NCI-H2227 (cell line): ENCODE data around the gene PDZRN3.

Experiments used
- DNase-seq: peaks from one replicate; lab custom pipeline; 2025; ENCODE audit not compliant: unreplicated experiment; lab: John Stamatoyannopoulos, UW

The PDZRN3 gene

DNA sequence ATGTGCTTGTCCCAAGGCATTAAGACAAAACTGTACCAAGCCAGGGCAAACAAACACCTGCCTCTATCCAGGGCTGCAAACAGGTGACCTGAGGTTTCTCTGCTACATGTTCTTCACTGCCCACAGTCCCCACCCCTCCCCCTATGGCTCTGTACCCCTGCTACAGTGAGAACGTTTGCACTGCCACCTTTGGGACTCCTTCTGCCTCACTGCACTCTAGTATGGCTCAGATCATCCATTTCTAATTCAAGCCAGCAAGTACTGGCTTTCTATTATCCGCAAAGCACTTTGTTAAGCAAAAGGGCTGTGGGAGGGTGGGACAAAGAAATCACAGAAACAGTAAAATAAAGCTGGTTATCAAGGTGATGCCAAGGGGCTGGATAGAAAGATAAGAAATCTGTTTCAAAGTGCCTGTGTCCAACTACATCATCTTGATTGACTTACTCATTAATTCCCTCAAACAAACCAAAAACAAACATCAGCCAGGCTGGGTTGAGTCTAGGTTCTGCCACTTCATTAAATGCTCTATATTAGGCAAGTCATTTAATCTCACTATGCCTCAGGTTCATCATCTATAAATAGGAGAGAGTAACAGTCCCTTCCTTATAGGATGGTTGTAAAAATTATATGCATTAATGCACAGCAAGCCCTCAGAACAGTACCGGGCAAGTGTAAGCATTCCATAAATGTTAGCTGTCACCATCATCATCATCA is 95.3 kb downstream of the PDZRN3 start:
- DNase-seq: no peak

DNA sequence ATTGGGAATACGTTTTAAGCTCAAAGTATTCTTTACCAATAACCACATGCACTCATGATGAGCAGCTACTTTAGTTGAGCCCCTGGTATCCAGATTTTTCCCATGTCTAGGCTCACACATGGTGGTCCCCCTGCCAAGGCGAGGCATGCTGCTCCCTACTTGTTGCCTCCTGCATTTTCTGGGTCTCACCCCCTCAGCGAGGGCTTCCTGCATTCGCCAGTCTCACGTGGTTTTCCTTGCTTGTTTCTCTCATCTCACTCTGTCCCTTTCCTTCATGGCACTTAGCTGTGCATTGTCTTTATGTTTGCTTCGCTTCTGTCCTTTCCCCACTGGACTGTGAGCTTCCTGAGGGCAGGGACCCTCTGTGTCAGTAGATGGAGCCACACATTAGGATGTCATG is 99.2 kb downstream of the PDZRN3 start:
- no peak for DNase-seq

DNA sequence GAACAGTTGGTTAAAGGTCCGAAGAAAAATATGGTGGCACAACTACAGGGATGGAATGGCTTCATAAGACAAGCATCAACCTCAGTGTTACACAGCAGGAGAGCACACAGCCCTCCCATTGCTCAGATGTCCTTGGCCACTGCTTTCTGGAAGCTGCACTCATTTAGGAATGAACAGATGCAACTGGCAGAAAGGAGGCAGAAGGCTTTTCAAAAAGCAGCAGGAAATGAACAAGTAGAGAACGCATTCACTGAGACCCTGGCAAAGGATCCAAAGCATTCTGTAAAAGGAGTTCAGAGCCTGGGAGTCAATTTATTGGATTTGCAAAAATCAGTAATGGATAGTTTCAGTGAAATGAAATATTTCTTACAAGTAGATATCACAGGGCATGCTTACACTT is 101.1 kb downstream of the PDZRN3 start:
- no peak for DNase-seq

GRCh38 chr3:73521734-73522336 is 102.9 kb downstream of the PDZRN3 start:
- DNase-seq: no peak

GRCh38 chr3:73520931-73521461 is 103.7 kb downstream of the PDZRN3 start:
- DNase-seq: no peak

DNA sequence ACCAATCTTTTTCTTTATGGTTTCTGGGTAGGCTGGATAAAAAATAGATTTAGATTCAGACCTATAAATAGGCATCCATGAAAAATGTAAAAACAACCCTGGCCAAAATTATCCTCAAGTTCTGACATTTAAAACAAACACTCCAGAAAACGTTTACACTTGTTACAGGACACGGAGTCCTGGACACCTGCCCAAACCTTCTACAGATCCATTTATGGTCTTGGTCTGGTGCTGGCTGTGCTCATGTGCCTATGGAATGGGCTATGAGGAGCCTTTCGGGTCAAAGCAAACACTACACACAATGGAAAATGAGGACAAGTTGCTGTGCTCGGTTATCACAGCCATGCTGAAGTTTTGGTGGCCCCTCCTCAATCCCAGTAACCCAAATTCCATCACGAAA is 108.1 kb downstream of the PDZRN3 start:
- DNase-seq: no peak

DNA sequence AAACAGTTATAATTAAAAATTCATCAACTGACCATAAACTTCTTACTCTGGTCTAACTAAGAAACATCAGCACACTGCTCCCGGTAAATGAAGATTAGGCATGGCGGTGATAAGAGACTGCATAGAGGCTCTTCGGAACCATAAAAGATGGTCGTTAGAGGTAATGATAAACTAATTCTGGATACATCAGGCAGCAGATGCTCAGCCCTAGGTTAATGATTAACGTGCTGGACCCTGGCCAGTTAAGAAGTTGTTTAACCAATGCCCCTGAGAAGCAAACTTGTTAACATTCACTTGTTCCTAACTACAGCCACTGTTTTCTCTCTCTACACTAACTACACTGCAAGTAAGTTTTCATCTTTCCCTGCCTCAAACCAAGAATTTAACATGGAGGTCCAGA is 111.5 kb downstream of the PDZRN3 start:
- DNase-seq: no peak

DNA sequence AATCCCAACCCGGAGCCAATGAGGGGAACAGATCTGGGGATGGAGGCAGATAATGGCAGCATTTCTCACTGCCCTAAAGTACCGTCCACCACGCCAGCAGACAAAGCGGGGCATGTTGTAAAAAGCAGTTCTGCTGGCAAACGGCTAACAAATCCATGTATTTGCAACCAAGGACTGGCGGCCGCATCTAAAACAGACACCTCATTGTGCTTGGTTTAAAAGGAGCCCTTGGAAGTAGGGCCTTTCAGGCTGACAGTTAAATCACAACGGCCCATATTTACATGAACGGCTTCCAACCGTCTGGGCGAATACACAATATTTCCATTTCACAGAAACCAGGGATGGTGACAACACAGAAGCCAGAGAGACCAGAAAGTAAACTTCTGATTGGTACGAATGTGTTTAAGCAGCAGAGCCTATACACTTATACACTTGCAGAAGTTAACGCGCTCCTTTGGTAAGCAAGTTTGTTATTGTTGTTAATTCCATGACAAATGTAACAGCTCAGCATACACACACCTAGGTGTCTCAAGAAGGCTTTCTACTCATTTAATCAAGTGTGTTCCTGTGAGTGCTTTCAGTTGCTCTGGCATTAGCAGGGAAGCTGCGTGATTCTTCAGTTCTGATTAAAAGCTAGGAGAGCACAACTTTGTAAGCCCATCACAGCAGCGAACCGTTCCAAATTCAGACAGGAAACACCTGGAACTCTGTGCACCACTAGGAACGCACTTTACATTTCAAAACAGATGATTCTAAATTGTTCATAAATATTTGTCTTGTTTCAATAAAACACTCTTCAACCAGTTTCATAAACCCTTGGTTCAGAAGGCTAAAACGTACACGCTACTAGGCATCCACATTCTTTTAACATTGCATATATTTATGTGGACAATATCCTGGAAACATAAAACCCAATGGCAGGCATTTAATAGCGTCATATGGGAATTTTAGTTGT is 112.9 kb downstream of the PDZRN3 start:
- no peak for DNase-seq

DNA sequence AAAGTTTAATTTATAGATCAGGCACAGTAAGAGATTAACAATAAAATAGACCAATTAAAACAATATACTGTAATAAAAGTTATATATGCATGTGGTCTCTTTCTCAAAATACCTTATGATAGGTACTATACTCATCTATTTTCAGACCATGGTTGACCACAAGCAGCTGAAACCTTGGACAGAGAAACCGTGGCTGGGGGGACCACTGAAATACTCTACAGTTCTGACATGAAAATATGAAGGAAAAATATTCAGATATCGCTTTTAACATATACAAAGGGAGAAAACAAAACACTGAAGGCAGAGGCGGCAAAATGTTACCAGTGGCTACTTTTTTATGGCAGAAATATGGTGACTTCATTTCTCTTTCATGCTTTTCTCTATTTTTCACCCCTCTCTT is 114.0 kb downstream of the PDZRN3 start:
- DNase-seq: no peak

DNA sequence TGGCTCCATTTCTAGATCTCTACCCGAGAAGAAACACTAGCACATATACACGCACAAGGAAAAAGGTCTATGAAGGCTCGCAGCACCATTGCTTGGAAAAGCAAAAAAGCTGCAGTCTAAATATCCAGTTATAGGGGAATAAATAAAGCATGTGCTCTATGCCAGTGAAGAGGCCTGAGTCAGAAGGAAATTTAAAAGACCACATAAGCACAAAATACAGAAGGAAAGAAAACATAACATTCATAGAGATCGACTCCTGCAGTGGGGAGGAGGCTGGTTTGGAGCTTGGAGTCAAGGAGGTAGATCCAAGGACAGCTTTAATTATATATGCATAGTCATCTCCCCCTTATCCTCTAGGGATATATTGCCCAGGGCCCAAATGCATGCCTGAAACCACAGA is 114.4 kb downstream of the PDZRN3 start:
- DNase-seq: no peak

DNA sequence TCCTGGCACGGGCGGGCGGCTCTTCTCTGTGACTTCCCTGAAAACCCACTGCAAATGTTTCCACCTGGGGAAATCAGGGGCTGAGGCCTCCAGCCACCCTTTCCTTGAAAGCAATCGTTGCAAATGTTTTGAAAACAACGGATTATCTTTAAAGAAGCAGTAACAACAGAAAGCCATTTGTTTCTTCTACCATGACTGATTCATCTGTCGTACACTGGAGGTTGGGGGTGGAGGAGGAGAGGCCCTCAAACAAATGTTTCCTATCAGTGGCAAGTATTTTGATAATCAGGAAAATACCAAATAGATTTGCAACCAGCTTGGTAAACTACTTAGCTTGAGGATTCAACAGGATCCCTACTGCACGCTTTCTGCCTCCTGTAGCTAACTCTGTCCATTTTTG is 114.9 kb downstream of the PDZRN3 start:
- no peak for DNase-seq

GRCh38 chr3:73509066-73509465 is 115.7 kb downstream of the PDZRN3 start:
- DNase-seq: no peak

DNA sequence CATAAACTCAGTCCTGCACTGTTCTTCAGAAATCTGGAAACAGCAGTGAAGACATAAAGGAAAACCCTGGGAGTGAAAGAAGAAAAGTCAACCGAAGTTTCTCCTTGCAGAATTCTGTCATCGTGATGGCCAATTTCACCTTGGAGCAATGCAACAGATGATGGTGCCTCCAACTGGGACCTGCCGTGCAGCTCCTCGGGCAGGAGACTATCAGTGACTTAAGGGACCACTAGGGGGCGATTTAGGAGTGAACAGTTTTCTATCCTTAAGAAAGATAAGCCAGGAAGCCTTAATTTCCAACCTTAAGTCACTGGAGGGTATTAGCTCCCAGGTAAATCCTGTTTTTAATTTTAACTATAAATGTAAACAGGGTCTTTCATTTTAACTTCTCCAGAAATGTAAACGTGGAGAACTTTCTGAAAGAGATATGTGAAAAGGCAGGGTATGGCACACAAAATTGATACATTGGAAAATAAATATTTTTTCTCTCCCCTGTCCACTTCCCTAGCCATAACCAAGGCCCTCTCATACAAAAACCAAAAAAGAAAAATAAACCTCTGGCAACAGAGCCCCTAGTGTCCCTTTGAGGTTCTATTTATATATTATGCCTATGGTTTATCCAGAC is 116.3 kb downstream of the PDZRN3 start:
- DNase-seq: peak; percentile 75

GRCh38 chr3:73504852-73505251 is 119.9 kb downstream of the PDZRN3 start:
- DNase-seq: no peak

- no peak for DNase-seq
Measured at GRCh38 chr3:73504239-73504638, 120.5 kb downstream of the PDZRN3 start.

DNA sequence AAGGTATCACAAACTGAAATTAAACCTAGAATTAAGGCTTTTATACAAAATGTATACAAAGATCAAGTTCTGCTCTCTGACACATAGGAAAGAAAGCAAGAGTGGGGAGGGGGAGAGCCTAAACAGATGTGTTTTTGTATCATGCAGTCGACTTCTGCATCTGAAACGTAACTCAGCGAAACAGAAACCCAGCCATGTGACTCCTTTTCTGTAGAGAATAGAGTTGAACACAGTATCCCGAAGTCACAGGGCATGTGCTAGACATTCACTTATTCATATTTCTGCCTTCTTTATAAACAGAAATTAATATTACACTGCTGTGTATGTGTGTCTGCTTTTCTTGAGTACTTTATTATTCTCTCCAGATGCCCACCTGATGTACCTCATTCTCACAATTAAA is 121.0 kb downstream of the PDZRN3 start:
- no peak for DNase-seq

GRCh38 chr3:73502609-73503583 is 121.8 kb downstream of the PDZRN3 start:
- DNase-seq: peak; percentile 75

DNA sequence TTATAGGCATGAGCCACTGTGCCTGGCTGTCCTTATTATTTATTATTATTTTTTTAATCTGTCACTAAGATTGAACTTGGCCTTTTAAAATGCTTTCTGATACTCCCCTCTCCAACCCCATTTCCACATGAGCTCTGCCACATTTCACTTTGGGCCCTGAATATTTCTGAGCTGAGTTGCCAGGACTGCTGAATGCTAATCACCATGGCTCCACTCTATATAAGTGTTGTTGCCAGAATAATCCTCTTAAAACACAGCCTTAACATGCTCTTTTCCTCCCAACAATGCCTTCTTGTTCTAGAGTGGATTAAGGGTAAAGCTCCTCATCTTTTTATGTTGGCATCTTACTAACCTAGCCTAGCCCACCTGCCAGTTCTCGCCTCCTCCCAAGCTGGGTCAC is 124.4 kb downstream of the PDZRN3 start:
- no peak for DNase-seq

DNA sequence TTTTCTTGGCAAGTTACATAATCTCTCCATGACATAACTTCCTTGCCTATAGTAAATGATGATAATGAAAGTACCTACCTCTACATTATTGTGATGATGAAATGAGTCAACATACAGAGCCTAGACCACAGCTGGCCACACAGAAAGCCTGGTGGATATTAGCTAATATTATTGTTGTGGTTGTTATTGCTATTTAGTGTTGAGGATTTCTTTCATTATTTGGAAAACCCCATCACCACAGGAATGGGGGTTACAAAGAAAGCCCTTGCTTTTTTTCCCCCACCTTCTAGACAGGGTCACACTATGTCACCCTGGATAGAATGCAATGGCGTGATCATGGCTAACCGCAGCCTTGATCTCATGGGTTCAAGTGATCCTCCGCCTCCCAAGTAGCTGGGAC is 125.0 kb downstream of the PDZRN3 start:
- DNase-seq: no peak
